GM23338 (cell line): ENCODE measurements around the gene CCNYL1. TPM values are rescaled to one million over a fixed set of nuclear protein-coding genes. Genes with fewer than 3 reads are reported as not detected.

Experiments used
- ATAC-seq: fragments of 200-7000 bp; cut with Tn5 transposase; 3 replicates; pipeline ENCODE4 v1.9.1; 2020
- DNase-seq: peaks from one replicate; pipeline ENCODE4 v3.0.0-alpha.2; 2015; ENCODE audit warnings: low spot score
- H2AFZ ChIP-seq: fragments of 200-600 bp; sonication (generic); 2 replicates; pipeline ENCODE4 v1.8.0; 2016; ENCODE audit warnings: antibody characterized with exemption, mild to moderate bottlenecking, moderate library complexity
- H3F3A ChIP-seq: fragments of 200-600 bp; sonication (generic); replicated peaks from 2 replicates; pipeline ENCODE4 v1.8.0; 2017; ENCODE audit warnings: antibody characterized with exemption, mixed run types, low read depth
- H3K27ac ChIP-seq: fragments of 200-600 bp; sonication (generic); 2 replicates; pipeline ENCODE4 v1.6.1; 2016; ENCODE audit warnings: low read depth
- H3K27me3 ChIP-seq: fragments of 200-600 bp; sonication (generic); 2 replicates; pipeline ENCODE4 v1.8.0; 2016; ENCODE audit warnings: mild to moderate bottlenecking, mixed run types, moderate library complexity; ENCODE audit not compliant: insufficient read depth
- H3K36me3 ChIP-seq: fragments of 200-600 bp; sonication (generic); 2 replicates; pipeline ENCODE4 v1.8.0; 2016; ENCODE audit warnings: mild to moderate bottlenecking; ENCODE audit not compliant: insufficient read depth
- H3K4me1 ChIP-seq: fragments of 200-600 bp; sonication (generic); 2 replicates; pipeline ENCODE4 v1.8.0; 2016; ENCODE audit warnings: mild to moderate bottlenecking, moderate library complexity; ENCODE audit not compliant: insufficient read depth
- H3K4me2 ChIP-seq: fragments of 200-600 bp; sonication (generic); 2 replicates; pipeline ENCODE4 v1.7.1; 2017; ENCODE audit warnings: mixed run types
- H3K4me3 ChIP-seq: fragments of 200-600 bp; sonication (generic); 2 replicates; pipeline ENCODE4 v1.6.1; 2016; ENCODE audit warnings: mixed run types
- H3K79me2 ChIP-seq: fragments of 200-600 bp; sonication (generic); replicated peaks from 2 replicates; pipeline ENCODE4 v1.8.0; 2017; ENCODE audit warnings: mild to moderate bottlenecking; ENCODE audit not compliant: insufficient read depth
- H3K9me2 ChIP-seq: fragments of 200-600 bp; sonication (generic); 2 replicates; pipeline ENCODE4 v1.8.0; 2017; ENCODE audit not compliant: insufficient read depth
- H4K20me1 ChIP-seq: fragments of 200-600 bp; sonication (generic); replicated peaks from 2 replicates; pipeline ENCODE4 v1.8.0; 2017; ENCODE audit warnings: mild to moderate bottlenecking; ENCODE audit not compliant: insufficient read depth
- H3K27ac Mint-ChIP-seq: 2 replicates; pipeline ENCODE4 v1.8.0; 2020; ENCODE audit warnings: inconsistent platforms, mild to moderate bottlenecking, moderate library complexity, mixed read lengths
- H3K27me3 Mint-ChIP-seq: 3 replicates; pipeline ENCODE4 v1.8.0; 2022; ENCODE audit warnings: low read depth, mild to moderate bottlenecking, moderate library complexity, mixed read lengths, inconsistent platforms; ENCODE audit not compliant: insufficient read depth, poor library complexity
- H3K36me3 Mint-ChIP-seq: 3 replicates; pipeline ENCODE4 v1.8.0; 2021; ENCODE audit warnings: low read depth, mild to moderate bottlenecking, inconsistent platforms, moderate library complexity, mixed read lengths
- H3K4me1 Mint-ChIP-seq: 3 replicates; pipeline ENCODE4 v1.8.0; 2020; ENCODE audit warnings: mild to moderate bottlenecking, inconsistent platforms, mixed read lengths
- H3K4me3 Mint-ChIP-seq: 3 replicates; pipeline ENCODE4 v1.8.0; 2021; ENCODE audit warnings: moderate library complexity, mild to moderate bottlenecking, inconsistent platforms, mixed read lengths
- H3K9me3 Mint-ChIP-seq: 3 replicates; pipeline ENCODE4 v1.8.0; 2020; ENCODE audit warnings: moderate library complexity, mild to moderate bottlenecking, inconsistent platforms, mixed read lengths
- EZH2phosphoT487 ChIP-seq: fragments of 200-600 bp; sonication (generic); IDR thresholded peaks from one replicate; pipeline ENCODE4 v1.8.1; 2018; ENCODE audit warnings: antibody characterized with exemption; ENCODE audit not compliant: unreplicated experiment
- JUNB ChIP-seq: IDR thresholded peaks from one replicate; pipeline ENCODE4 v1.6.1; 2016; ENCODE audit warnings: antibody characterized with exemption; ENCODE audit not compliant: unreplicated experiment
- NANOG ChIP-seq: IDR thresholded peaks from 2 replicates; pipeline ENCODE4 v1.6.1; 2016; ENCODE audit warnings: antibody characterized with exemption, borderline replicate concordance
- POLR2AphosphoS5 ChIP-seq: IDR thresholded peaks from 2 replicates; pipeline ENCODE4 v1.6.1; 2016; ENCODE audit warnings: antibody characterized with exemption, low read depth
- ZNF114 ChIP-seq: fragments of 250-450 bp; sonication (Bioruptor Pico); IDR thresholded peaks from 2 replicates; pipeline ENCODE4 v1.5.0; 2020; ENCODE audit warnings: mild to moderate bottlenecking, moderate library complexity
- ZNF331 ChIP-seq: fragments of 250-450 bp; sonication (Bioruptor Pico); IDR thresholded peaks from 2 replicates; pipeline ENCODE4 v1.5.0; 2020; ENCODE audit warnings: low read depth, mild to moderate bottlenecking, moderate library complexity
- polyA plus RNA-seq: library from polyadenylated mRNA; unstranded; fragments of >200 nt; fragmentation: Nextera tagmentation; extraction: Ambion mirVana; gene quantifications from 2 replicates; pipeline ENCODE4 v1.2.1, GENCODE V29; 2016
- total RNA-seq: library from RNA; depleted of rRNA; stranded (reverse); fragments of >200 nt; shearing (Covaris generic); gene quantifications from 2 replicates; pipeline ENCODE4 v1.2.3, GENCODE V29; 2014
- TF ChIP-seq, protein P1 (sequence below), 2 experiments: fragments of 200-600 bp in 1 of 2; sonication (generic) in 1 of 2; conservative IDR thresholded peaks; 2 replicates each; pipeline versions ENCODE4 v1.5.1 to v1.6.1; 2016 to 2017; ENCODE audit warnings: antibody characterized with exemption in 2 of 2, low read depth in 2 of 2, mild to moderate bottlenecking in 2 of 2, moderate library complexity in 1 of 2
- TF ChIP-seq, protein P2 (sequence below): IDR thresholded peaks from 2 replicates; pipeline ENCODE4 v1.6.1; 2016; ENCODE audit warnings: antibody characterized with exemption

Gene CCNYL1
- total and polyA plus RNA-seq, 2 experiments from 2014 or later = 19.6 to 32.1 TPM

- TF ChIP-seq ZNF114 (CRISPR knock-in tag) (no peak), JUNB (no peak), EZH2phosphoT487 (no peak)
- TF ChIP-seq, protein P1, sequence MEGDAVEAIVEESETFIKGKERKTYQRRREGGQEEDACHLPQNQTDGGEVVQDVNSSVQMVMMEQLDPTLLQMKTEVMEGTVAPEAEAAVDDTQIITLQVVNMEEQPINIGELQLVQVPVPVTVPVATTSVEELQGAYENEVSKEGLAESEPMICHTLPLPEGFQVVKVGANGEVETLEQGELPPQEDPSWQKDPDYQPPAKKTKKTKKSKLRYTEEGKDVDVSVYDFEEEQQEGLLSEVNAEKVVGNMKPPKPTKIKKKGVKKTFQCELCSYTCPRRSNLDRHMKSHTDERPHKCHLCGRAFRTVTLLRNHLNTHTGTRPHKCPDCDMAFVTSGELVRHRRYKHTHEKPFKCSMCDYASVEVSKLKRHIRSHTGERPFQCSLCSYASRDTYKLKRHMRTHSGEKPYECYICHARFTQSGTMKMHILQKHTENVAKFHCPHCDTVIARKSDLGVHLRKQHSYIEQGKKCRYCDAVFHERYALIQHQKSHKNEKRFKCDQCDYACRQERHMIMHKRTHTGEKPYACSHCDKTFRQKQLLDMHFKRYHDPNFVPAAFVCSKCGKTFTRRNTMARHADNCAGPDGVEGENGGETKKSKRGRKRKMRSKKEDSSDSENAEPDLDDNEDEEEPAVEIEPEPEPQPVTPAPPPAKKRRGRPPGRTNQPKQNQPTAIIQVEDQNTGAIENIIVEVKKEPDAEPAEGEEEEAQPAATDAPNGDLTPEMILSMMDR (conservative IDR thresholded peaks at IDR 0.05; ENCODE audit: low read depth in 2 of 2) = no peak
These were observed 67.0 kb downstream of the CCNYL1 start (continued) for GRCh38 chr2:207778298-207778882.

- no peak for DNase-seq
- no peak overlapping the region for H3K4me2 ChIP-seq
- no peak overlapping the region for H3K27ac ChIP-seq
- no peaks in the 10 kb centered on the region for H3K9me2 ChIP-seq
- no peaks in the 10 kb centered on the region for H3K79me2 ChIP-seq
- H3K4me1 Mint-ChIP-seq = peaks cover 12% of the 10 kb centered on the region
- TF ChIP-seq, protein P1 (conservative IDR thresholded peaks at IDR 0.05; ENCODE audit: low read depth in 2 of 2) = no peak
- no peak for TF ChIP-seq ZNF114 (CRISPR knock-in tag)
- TF ChIP-seq EZH2phosphoT487 = no peak
- no peak for TF ChIP-seq POLR2AphosphoS5
- no peak for TF ChIP-seq ZNF331 (CRISPR knock-in tag)
- TF ChIP-seq, protein P2, sequence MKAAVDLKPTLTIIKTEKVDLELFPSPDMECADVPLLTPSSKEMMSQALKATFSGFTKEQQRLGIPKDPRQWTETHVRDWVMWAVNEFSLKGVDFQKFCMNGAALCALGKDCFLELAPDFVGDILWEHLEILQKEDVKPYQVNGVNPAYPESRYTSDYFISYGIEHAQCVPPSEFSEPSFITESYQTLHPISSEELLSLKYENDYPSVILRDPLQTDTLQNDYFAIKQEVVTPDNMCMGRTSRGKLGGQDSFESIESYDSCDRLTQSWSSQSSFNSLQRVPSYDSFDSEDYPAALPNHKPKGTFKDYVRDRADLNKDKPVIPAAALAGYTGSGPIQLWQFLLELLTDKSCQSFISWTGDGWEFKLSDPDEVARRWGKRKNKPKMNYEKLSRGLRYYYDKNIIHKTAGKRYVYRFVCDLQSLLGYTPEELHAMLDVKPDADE = no peak
- no peak for TF ChIP-seq NANOG
- H3K4me3 ChIP-seq = no peak overlapping the region
- peak; percentile 63 for ATAC-seq
- H3K4me1 ChIP-seq = peaks cover 10% of the 10 kb centered on the region
- no peaks in the 10 kb centered on the region for H4K20me1 ChIP-seq
- no peaks in the 10 kb centered on the region for H3K27me3 ChIP-seq
- no peaks in the 10 kb centered on the region for H3K36me3 Mint-ChIP-seq
- H3K27ac Mint-ChIP-seq = no peak overlapping the region
- no peaks in the 10 kb centered on the region for H3K36me3 ChIP-seq
- H3K9me3 Mint-ChIP-seq = no peaks in the 10 kb centered on the region
- H3F3A ChIP-seq = no peaks in the 10 kb centered on the region
- peaks cover 4% of the 10 kb centered on the region for H3K27me3 Mint-ChIP-seq
- H3K4me3 Mint-ChIP-seq = no peak overlapping the region
- H2AFZ ChIP-seq = no peak overlapping the region
These were observed 68.1 kb downstream of the CCNYL1 start for GRCh38 chr2:207779523-207779922.
